HFF-Myc (cell line): Measurements from ENCODE around the gene GLP2R.

Experiments
- DNase-seq: peaks from one replicate; pipeline ENCODE4 v3.0.0-alpha.2; 2011; ENCODE audit warnings: low read depth; ENCODE audit errors: extremely low read depth
- H3K4me3 ChIP-seq: replicated peaks from 2 replicates; pipeline ENCODE4 v1.5.1; 2011; ENCODE audit warnings: low read depth, mild to moderate bottlenecking, control low read depth, low read length
- TF ChIP-seq, protein P1 (sequence below): IDR thresholded peaks from 2 replicates; pipeline ENCODE4 v1.5.1; 2012; ENCODE audit warnings: mild to moderate bottlenecking, low read depth, low read length, control low read depth; ENCODE audit errors: missing control alignments

GLP2R gene

DNA sequence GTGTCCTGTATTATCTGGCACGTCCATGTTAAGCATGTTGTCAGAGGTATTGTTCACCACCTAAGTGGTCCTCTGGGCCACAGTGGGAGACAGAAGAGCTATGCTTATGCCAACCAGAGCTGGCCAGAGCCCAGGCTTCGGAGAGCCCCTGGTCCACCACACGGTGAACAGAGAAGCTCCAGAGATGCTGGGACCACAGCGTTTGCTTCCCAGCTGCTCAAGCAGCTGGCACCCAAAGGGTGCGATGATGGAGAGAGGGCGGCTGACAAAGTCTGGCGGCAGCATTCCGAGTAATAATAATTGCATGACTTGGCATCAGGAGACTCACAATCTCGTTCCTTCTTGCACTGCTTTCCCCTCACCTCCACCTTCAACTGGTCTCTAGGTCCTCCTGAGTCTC lies 115.1 kb downstream of the GLP2R start:
- TF ChIP-seq, protein P1, sequence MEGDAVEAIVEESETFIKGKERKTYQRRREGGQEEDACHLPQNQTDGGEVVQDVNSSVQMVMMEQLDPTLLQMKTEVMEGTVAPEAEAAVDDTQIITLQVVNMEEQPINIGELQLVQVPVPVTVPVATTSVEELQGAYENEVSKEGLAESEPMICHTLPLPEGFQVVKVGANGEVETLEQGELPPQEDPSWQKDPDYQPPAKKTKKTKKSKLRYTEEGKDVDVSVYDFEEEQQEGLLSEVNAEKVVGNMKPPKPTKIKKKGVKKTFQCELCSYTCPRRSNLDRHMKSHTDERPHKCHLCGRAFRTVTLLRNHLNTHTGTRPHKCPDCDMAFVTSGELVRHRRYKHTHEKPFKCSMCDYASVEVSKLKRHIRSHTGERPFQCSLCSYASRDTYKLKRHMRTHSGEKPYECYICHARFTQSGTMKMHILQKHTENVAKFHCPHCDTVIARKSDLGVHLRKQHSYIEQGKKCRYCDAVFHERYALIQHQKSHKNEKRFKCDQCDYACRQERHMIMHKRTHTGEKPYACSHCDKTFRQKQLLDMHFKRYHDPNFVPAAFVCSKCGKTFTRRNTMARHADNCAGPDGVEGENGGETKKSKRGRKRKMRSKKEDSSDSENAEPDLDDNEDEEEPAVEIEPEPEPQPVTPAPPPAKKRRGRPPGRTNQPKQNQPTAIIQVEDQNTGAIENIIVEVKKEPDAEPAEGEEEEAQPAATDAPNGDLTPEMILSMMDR: no peak
- H3K4me3 ChIP-seq: no peak overlapping the region
- DNase-seq: no peak

DNA sequence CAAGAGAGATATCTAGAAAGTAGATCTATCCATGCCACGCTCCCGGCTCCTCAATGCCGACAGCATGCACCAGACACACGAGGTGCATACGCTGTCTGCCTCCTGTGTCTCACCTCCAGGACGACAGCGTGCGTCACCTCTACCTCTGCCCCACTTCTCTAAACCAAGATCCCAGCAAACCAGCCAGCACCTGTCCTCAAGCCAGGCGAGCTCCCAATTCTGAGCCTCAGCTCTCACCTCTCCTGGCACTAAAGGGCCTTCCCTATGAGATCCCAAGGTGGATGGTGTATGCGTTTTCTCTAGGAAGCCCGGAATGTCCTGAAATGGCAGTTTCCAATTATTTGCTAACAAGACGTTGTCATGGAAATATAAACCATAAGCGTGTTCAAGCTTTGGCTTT lies 115.6 kb downstream of the GLP2R start:
- H3K4me3 ChIP-seq: no peak overlapping the region
- DNase-seq: no peak
- TF ChIP-seq, protein P1: no peak
